Activated naive CD8-positive, alpha-beta T cell (primary cell): ENCODE results near the gene MYZAP.

Source experiments
- H3K27ac Mint-ChIP-seq: one replicate; pipeline ENCODE4 v1.8.0; 2021; ENCODE audit warnings: mixed read lengths
- H3K27me3 Mint-ChIP-seq: one replicate; pipeline ENCODE4 v1.8.0; 2021; ENCODE audit warnings: mixed read lengths
- H3K36me3 Mint-ChIP-seq: one replicate; pipeline ENCODE4 v1.8.0; 2021; ENCODE audit warnings: mixed read lengths
- H3K4me1 Mint-ChIP-seq: one replicate; pipeline ENCODE4 v1.8.0; 2021; ENCODE audit warnings: low read depth, mixed read lengths
- H3K4me3 Mint-ChIP-seq: one replicate; pipeline ENCODE4 v1.8.0; 2021; ENCODE audit warnings: mild to moderate bottlenecking, mixed read lengths
- H3K9me3 Mint-ChIP-seq: one replicate; pipeline ENCODE4 v1.8.0; 2021; ENCODE audit warnings: low read depth, mixed read lengths

The MYZAP gene

DNA sequence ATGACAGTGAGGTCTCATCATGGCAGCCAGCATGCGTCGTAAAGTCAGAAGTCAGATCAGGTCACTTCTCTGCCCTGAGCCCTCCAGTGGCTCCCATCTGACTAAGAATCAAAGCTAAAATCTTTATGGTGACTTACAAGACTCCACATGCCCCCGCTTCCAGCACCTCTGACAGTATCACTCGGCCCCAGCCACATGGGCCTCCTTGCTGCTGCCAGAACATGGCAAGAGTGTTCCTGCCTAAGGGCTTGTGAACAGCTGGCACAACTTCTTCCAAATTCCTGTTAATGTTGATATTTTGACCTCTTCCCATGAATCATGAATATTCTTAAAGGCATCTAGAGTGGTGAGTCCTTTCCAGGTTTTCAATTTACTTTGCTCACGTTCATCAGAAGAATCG lies 135.3 kb downstream of the MYZAP start:
- Mint-ChIP-seq H3K27ac (no peak overlapping the region), H3K4me1 (no peaks in the 10 kb centered on the region), H3K36me3 (peaks cover 19% of the 10 kb centered on the region), H3K4me3 (no peak overlapping the region), H3K27me3 (no peaks in the 10 kb centered on the region), H3K9me3 (peaks cover 5% of the 10 kb centered on the region)

DNA sequence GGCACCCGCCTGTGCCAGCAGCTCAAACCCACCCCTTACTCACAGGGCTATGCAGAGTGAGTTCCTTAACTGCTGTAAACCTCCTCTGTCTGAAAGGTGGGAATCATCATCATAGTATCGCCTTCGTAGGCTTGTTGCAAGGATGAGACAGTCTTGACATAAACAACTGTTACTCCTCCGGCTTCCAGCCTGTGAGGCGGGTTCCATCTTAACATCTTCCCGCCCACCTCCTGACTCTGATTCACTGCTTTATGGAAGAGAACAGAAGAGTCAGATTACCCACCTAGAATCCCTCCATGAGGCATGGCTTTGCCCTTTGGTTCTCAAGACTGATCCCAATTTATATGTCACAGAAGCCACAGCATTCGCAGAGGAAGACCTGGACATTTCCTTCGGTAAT lies 136.7 kb downstream of the MYZAP start:
- peaks cover 5% of the 10 kb centered on the region for H3K4me1 Mint-ChIP-seq
- no peak overlapping the region for H3K4me3 Mint-ChIP-seq
- H3K27me3 Mint-ChIP-seq, result no peaks in the 10 kb centered on the region
- peaks cover 5% of the 10 kb centered on the region for H3K9me3 Mint-ChIP-seq
- peaks cover 15% of the 10 kb centered on the region for H3K36me3 Mint-ChIP-seq
- H3K27ac Mint-ChIP-seq, result no peak overlapping the region

DNA sequence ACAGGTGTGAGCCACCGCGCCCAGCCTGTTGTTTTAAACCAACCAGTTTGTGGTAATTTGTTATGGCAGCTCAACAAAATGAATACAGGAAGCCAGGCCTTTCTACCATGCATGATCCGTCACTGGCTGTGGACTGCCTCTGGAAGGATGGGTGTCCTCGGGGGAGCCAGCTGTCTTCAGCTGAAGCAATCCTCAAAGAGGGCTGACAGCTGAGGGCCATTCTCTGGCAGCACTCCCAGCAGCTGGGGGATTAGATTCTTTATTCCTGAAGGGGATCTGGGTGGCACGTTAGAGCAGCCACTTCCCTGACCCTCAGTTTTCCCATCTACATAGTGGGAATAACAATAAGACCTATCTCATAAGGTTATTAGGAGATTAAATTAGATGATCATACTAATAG lies 139.2 kb downstream of the MYZAP start:
- peaks cover 6% of the 10 kb centered on the region for H3K36me3 Mint-ChIP-seq
- H3K27ac Mint-ChIP-seq, result no peak overlapping the region
- H3K27me3 Mint-ChIP-seq, result no peaks in the 10 kb centered on the region
- H3K4me1 Mint-ChIP-seq, result peaks cover 5% of the 10 kb centered on the region
- H3K4me3 Mint-ChIP-seq, result no peak overlapping the region
- H3K9me3 Mint-ChIP-seq, result no peaks in the 10 kb centered on the region

DNA sequence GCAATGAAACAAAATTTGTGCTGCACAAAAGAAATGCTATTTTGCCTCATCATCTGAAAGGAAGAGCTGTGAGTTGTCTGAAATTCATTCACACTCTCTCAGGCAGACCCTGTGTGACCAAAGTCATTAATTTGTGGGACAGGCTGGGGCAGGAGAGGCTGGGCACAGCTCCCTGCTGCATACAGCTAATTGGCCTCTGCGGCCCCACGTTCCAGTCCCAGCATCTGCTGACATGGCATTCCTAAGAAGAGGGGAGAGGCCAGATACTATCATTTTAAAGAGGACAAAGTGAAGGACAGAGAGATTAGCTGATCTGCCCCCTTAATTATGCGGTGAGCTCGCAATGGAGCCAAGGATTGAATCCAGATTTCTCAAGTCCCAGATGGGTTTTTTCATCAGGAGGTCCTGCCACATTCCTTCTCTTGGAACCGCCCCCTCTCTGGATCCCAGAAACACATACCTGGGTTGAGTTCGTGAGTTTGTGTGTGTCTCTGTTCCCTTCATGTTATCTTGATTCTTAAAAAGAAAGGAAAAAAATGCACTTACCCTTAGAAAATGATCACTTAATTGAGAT lies 139.9 kb downstream of the MYZAP start:
- Mint-ChIP-seq H3K4me3 (no peak overlapping the region), H3K36me3 (peaks cover 6% of the 10 kb centered on the region), H3K27ac (no peak overlapping the region), H3K9me3 (no peaks in the 10 kb centered on the region), H3K4me1 (peaks cover 5% of the 10 kb centered on the region), H3K27me3 (no peaks in the 10 kb centered on the region)

DNA sequence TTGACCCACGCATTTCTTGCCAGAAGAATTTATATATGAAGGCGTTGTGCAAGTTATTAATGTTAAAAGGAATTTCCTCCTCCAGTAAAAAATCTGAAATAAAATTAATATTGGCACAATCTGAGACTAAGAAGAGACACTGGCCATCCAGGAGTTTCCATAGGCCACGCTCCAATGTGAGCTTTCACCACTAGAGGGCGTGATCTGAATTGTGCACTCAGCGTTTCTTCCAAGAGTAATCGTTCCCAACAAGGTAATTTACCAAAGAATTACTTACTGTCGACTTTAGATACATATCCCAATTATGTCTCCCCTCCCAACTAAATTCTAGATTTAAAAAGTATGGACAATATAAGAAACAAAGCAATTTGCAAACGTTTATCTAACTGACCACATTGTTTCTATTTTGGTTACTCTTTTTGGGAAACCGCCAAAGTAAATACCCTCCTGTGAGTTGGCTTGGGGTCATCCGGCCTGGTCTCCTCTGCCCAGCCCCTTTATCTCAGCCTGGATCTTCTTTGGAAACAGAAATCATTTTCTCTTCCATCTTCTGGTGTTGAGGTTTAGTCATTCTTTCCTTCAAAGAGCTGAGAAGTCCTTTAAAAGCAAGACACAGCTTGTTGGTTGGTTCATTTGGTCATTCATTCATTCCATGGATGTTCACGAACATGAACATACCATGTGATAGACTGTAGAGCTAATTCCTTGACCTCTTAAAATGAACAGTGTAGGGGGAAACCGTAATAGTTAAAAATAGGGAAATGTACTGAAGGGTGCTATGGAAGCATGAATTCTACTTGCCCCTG lies 141.0 kb downstream of the MYZAP start:
- H3K36me3 Mint-ChIP-seq, result peaks cover 6% of the 10 kb centered on the region
- peaks cover 8% of the 10 kb centered on the region for H3K4me1 Mint-ChIP-seq
- H3K27ac Mint-ChIP-seq, result no peak overlapping the region
- no peaks in the 10 kb centered on the region for H3K27me3 Mint-ChIP-seq
- no peak overlapping the region for H3K4me3 Mint-ChIP-seq
- no peaks in the 10 kb centered on the region for H3K9me3 Mint-ChIP-seq

DNA sequence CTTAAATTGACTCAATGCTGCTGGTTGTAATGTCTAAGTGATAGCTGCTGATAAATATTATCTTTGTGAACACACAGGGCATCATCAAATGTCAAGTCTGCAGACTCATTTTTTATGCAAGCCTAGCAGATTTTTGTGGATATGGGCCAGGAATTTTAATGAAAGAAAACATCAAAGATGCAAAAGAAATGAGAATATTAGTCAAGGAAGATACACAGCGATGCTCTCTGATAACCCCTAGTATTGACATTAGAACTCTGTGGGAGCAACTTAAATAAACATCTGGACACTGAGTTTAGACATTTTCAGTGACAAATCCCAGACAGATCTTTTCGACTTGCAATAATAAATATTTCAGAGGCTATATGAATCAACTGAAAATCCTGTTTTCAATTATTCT lies 143.2 kb downstream of the MYZAP start:
- H3K4me1 Mint-ChIP-seq, result peaks cover 9% of the 10 kb centered on the region

More for the DNA sequence above, 143.2 kb downstream of the MYZAP start:
- Mint-ChIP-seq H3K27ac (no peak overlapping the region), H3K36me3 (peaks cover 6% of the 10 kb centered on the region), H3K9me3 (no peaks in the 10 kb centered on the region), H3K27me3 (no peaks in the 10 kb centered on the region), H3K4me3 (no peak overlapping the region)
